ENCODE data around the gene IFT122. TPM values are rescaled to one million over a fixed set of nuclear protein-coding genes. Genes with fewer than 3 reads are reported as not detected.

Gene IFT122
- total and polyA plus RNA-seq, 2 of the 4 experiments (the other 2 are of a cell fraction): 16.8 to 28.0 TPM

DNA sequence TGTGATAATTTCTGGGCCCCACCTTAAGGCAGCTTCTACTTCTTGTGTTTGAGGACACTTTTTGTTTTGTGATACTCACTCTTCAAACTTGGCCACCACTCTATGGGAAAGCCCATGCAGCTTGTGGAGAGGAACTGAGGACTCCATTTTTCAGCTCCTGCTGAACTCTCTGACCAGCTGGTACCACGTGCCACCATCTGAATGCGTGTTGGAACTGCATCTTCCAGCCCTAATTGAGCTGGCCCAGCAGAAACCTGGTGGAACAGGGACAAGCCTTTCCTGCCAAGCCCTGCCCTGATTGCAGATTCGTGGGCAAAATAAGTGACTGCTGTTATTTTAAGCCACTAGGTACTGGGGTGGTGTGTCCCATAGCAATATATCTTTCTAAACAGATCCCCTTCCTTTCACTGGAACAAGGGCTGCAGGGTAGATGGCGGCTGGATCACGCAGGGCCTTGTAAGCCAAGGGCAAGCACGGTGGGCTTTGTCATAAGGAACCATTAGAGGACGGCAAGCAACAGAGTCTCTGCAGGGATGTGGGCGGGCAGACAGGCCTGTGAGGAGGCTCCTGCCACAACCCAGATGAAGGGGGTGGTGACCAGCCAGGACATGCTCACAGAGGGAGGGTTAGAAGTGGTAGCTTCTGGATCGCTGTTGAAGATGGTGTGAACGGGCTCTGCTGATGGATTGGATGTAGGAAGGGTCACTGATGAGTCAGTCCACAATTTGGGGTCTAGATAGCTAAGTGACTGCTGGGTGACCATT is 112.4 kb downstream of the IFT122 start:
- Histone ChIP-seq H4K5ac (ENCODE audit: low read depth, low read length) (no peak overlapping the region), H3K23ac (ENCODE audit: low read depth, low read length) (no peak overlapping the region), H3K79me1 (ENCODE audit: low read depth in 1 of 2, low read length in 2 of 2) (peaks cover 0 to 5% of the 10 kb centered on the region in 2 experiments; a peak in 2 of 4 replicates), H3K9ac (ENCODE audit: low read depth, low read length) (no peak overlapping the region), H4K8ac (ENCODE audit: low read depth in 2 of 2, low read length in 2 of 2) (no peak overlapping the region), H2AK5ac (ENCODE audit: low read depth, low read length) (peak overlapping the region; percentile 13; the same call in 1 of the 2 replicates), H3K18ac (ENCODE audit: low read depth, low read length) (no peak overlapping the region), H2BK120ac (ENCODE audit: low read depth, low read length) (no peak overlapping the region), H3K27ac (ENCODE audit: insufficient read depth, low read length) (no peak overlapping the region), H2AFZ (replicated peaks; ENCODE audit: low read length, poor library complexity) (peak overlapping the region; percentile 62), H3K4me1 (ENCODE audit: control insufficient read depth, insufficient read depth, low read length) (peaks cover 4% of the 10 kb centered on the region), H2AK9ac (replicated peaks; ENCODE audit: low read depth, low read length, poor library complexity) (peak overlapping the region; percentile 29), H3K56ac (ENCODE audit: extremely low read depth, insufficient read depth, low read length) (no peak overlapping the region), H2BK5ac (ENCODE audit: low read depth, low read length, poor library complexity, severe bottlenecking) (no peak overlapping the region), H4K91ac (ENCODE audit: insufficient read depth, low read depth, low read length) (no peak overlapping the region), H3K4me2 (ENCODE audit: low read depth, low read length) (no peak overlapping the region), H3K14ac (replicated peaks; ENCODE audit: low read depth, low read length) (0 out of 2 replicates have a peak overlapping the region, but pooled peaks have one; percentile 9), H2BK15ac (ENCODE audit: low read depth, low read length) (no peak overlapping the region), H2BK20ac (ENCODE audit: low read depth, low read length) (no peak overlapping the region), H3K9me1 (ENCODE audit: insufficient read depth, low read length) (0 out of 2 replicates have a peak, but pooled peaks cover 9% of the 10 kb centered on the region), H3K27me3 (ENCODE audit: control insufficient read depth, insufficient read depth, low read length) (no peaks in the 10 kb centered on the region), H3K4me3 (ENCODE audit: insufficient read depth, low read depth, low read length) (no peak overlapping the region), H3K4ac (ENCODE audit: low read depth, low read length) (no peak overlapping the region), H4K20me1 (ENCODE audit: insufficient read depth, low read length) (no peaks in the 10 kb centered on the region), H3K9me3 (ENCODE audit: control insufficient read depth, insufficient read depth, low read length) (no peaks in the 10 kb centered on the region), H3K36me3 (ENCODE audit: control insufficient read depth, insufficient read depth, low read length) (peaks cover 18% of the 10 kb centered on the region)
- POLR2A ChIA-PET (ENCODE audit: unreplicated experiment): no interaction called here
- 87% methylated on average over 7 of the region's 10 CpGs; no CpG with 5 or more reads in 1 of the 2 experiments for WGBS, 2 experiments (ENCODE audit: extremely low coverage in 2 of 2, insufficient read length in 1 of 2)
- ATAC-seq (ENCODE audit: low read depth): no peak
- TF ChIP-seq BHLHE40 (IDR thresholded peaks at IDR 0.05; ENCODE audit: low read depth, low read length) (no peak), POLR2A (IDR thresholded peaks at IDR 0.05; ENCODE audit: low read depth, low read length) (no peak)
- intact Hi-C loops (cut with micrococcal nuclease) (no loop called here), dilution Hi-C loops (cut with HindIII; ENCODE audit: low sequenced_read_pairs, unreplicated experiment) (no loop called here), in situ Hi-C loops (cut with MboI; ENCODE audit: low sequenced_read_pairs) (no loop called here)
- no peak for DNase-seq
- BruUV-seq (replicated peaks): no TSS peak
- CTCF ChIA-PET: no interaction called here

Data from IMR-90 (cell line).